Neural cell (in vitro differentiated cells): Measurements from ENCODE around the gene LRRC58.

Source experiments
- CTCF ChIP-seq: fragments of 450-650 bp; IDR thresholded peaks from 2 replicates; pipeline ENCODE4 v1.5.1; 2014; ENCODE audit warnings: antibody characterized with exemption, mild to moderate bottlenecking, moderate library complexity; ENCODE audit not compliant: poor library complexity, severe bottlenecking
- TAF1 ChIP-seq: IDR thresholded peaks from 2 replicates; pipeline ENCODE4 v1.6.1; 2012; ENCODE audit warnings: low read depth

GRCh38 chr3:120341658-120342346 is 7.4 kb downstream of the LRRC58 start:
- TF ChIP-seq CTCF (no peak), TAF1 (no peak)
